NCI-H526 (cell line): ENCODE measurements around the gene TNS1.

Experiments used
- DNase-seq, 2 experiments: peaks; one replicate each; lab custom pipeline; 2025; lab: John Stamatoyannopoulos, UW

TNS1 gene

DNA sequence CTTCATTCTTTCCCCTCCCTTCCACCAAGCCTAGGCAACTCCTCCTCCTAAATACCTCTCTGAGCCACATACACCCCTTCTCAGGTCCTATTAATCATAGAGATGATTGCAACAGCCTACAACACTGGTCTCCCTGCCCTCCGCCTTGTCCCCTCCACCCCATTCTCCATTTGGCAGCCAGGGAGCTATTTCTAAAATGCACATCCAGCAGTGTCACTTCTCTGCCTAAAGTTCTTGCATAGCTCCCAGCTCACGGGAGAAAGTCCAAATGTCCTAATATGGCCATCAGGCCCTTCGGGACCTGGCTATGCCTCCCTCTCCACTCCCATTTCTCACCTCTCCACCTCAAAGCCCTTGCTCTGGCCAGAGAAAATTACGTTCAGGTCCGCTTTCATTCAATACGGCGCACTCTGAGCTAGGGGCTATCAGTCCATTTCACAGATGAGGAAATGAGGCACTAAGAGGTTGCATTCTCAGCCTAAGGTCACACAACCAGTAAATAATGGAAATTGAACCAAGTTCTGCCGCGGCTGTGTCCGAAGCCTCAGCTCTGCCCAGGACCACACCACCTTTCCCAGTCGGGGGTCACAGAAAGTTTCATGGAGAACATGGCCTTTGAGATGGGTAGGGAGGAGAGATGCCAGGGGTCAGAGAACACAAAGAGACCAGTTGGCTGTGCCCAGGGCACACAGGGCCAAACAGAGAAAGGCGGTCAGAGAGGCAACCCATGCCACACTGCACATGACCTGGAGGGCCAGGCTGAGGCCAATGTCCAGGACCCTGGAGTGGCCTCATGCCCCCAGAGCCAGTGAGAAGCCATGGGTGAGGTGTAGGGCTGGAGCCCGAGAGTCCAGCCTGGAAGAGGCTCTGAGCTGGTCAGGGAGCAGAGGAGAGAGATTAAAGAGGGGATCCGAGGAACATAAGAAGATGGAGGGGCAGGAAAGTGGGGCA, 72.8 kb downstream of the TNS1 start:
- no peak for DNase-seq

GRCh38 chr2:217929272-217929671, 73.5 kb downstream of the TNS1 start:
- no peak for DNase-seq

- DNase-seq = no peak
Observed at GRCh38 chr2:217928324-217929181, 74.2 kb downstream of the TNS1 start.

DNA sequence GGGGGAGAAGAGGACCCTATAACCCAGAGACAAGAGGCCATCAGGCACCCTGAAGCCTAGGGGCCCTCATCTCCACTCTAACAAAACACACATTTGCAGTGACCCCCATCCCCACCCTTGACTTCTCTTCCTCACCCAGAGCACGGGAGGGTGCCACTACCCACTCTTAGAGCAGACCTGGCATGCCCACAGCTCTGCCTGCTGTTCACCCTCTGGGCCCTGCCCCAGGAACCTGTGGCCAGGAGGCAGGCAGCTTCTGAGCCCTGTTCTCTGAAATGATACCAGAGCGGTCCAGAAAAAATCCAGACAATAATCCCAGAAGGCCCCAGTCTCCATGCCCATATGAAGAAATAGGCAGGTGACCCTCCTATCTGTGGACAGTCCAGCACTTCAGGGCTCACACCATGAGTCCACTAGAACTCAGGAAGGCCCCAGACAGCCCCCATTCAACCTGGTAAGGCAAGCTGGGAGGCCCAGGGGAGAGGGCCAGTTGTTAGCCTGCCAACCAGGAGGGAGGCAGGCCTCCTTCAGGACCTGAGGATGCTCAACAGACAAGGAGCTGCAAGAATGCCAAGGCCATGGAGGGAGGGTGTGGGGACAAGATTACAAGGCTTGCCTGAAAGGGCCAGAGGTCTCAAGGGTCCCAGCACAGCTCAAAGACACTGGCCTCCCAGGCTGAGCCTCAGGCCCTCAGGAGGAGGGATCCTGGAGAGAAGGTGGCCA, 75.0 kb downstream of the TNS1 start:
- DNase-seq = no peak

DNA sequence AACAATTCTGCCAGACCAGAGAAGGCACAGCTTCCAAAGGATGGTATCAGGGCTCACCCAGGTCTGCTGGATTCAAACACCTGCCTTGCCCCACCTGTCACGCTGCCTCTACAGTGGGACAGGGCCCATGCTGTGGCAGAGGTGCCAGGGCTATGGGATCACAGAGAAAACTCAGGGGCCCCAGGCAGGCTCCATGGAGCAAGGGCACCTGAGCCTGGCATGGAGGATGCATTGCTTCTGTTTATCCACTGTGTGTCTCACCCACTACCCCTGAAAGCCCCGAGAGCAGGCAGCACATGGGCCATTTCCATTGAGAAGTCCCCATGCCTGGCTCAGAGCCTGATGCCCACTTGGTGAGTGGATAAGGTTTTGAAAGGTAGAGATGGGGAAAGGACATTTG, 76.0 kb downstream of the TNS1 start:
- DNase-seq = no peak

- no peak for DNase-seq
Observed at GRCh38 chr2:217924346-217924901, 78.4 kb downstream of the TNS1 start.

DNA sequence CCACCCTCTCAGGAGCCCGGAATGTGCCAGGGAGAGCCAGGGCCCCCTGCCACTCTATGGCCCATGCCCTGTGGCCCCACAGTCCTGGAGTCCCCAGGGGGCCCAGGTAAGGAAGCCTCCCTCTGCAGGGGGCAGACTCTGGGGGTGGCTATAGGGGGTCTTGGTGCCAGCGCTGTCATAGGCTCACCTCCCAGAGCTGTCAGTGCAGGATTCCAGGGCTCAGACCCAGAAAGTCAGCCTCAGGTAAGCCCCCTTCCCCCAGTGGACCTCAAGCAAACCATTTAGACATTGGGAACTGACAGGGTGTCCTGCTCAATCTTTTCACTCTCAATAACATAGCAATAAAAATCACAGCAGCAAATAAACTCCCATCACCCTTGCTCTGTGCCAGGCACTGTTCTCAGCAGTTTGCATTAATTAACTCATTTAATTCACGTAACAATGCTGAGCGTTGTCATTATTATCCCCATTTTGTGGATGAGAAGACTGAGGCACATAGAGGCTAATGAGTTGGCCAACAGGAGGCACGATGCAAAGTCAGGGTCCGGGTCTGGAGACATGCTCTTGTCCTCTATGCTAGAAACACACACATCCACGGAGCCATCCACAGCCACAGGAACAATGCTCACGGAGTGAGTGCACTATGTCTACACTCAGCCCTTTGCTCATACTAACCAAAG, 79.6 kb downstream of the TNS1 start:
- no peak for DNase-seq

- DNase-seq = no peak
Observed at GRCh38 chr2:217922101-217923006, 80.4 kb downstream of the TNS1 start.

DNA sequence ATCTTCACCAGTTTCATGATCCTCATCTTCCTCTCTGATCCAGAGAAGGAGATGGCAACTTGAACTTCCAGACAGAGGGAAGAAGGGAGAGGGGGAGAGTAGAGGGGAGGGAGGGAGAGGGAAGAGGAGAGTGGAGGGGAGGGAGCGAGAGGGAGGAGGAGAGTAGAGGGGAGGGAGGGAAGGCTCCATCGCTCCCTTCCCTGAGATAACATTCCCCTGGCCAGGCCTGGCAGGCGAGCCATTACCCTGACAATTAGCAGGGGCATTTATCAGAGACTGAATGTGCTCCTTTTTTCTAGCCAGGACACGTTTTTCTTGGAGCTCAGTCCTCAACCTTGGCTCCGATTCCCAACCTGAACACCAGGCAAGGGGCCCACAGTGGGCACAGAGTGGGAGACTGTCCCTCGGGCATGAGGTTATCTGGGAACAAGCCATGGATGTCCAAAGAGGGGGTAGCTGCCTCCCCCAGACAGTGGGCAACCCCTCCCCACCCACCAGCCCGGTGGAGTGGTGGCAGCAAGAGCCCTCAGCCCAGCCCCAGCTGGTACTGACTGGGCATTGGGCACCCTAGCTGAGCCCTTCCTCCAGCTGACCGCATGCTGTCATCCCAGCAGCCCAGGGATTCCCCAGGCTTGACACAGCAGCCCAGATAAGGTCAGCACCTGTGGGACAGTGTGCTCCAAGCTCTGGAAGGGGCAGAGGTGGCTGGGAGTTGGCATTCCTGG, 81.8 kb downstream of the TNS1 start:
- DNase-seq = no peak

DNA sequence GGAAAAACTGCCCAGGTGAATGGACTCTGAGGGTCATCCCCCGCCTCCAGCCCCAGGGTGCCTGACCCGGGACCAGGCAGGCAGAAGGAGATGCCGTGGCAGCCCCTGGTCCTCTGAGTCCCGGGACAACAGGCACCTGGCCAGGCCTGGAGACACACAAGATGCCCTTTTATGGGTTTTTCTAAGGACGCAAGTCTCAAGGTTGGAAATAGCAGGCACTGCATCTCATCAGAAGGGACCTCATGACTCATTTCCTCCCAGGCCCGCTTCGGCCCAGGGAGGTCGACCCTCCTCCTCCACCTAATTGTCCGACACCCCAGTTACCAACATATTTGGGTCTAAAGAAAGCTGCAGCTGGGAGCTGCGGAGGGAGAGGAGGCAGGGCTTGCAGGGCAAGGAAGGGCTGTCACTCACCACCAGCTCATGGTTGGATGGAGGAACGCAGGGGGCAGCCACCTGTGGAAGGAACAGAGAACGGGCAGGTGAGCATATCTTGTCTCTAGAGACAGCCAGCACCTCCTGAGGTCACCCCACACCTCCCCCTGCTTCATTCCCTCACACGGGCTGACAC, 82.9 kb downstream of the TNS1 start:
- DNase-seq = no peak

DNA sequence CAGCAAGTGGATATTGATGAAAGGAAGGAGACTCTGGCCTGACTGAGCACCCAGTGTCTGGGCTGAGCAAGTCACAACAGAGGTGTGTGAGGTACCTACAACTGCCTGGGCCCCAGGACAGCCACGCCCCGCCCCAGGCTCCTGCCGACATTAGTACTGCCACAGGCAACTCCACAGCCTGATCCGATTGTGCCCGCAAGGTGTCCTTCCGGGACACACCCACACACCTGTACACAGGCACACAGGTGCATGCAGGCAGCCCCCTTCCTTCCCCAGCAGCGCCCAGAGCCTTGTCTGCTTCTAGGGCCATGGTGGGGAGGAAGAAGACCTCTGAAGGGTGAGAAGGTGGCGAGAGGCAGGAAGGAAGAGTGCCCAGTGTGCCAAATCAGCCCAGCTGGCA, 83.6 kb downstream of the TNS1 start:
- DNase-seq = peak in 1 of 2 experiments; percentile 25

DNA sequence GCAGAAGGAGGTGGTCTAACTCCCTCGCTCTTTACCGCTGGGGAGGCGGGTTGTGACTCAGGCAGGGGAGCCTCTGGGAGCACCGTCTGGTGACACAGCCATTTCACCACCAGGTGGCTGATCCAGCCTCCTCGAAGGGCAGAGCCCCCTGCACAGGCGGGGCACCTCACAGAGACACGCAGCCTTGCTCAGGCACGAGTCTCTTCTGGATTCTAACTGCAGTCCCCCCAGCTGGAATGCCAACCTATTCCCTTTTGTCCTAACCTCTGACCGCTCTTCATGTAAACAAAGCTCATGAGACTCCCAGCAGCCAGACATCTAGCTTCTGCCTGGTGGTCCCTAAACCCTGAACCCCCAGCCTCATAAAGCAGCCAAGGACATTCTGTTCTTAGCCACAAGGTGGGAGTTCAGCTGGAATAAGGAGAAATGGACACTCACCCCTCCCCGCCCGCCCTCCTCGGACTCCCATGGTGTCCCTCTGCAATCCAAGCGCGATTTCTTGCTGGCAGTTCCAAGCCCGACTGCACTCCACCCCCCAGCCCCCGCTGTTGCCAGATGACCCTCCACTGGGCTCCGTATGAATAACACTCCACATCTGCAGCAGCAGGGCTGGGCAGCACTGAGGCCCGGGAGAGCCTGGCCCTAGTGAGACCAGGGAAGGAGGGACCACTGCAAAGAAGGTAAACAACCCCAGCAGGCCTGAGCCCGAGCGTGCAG, 84.3 kb downstream of the TNS1 start:
- DNase-seq = peak in 1 of 2 experiments; percentile 45

GRCh38 chr2:217916504-217917254, 86.1 kb downstream of the TNS1 start:
- DNase-seq = no peak

DNA sequence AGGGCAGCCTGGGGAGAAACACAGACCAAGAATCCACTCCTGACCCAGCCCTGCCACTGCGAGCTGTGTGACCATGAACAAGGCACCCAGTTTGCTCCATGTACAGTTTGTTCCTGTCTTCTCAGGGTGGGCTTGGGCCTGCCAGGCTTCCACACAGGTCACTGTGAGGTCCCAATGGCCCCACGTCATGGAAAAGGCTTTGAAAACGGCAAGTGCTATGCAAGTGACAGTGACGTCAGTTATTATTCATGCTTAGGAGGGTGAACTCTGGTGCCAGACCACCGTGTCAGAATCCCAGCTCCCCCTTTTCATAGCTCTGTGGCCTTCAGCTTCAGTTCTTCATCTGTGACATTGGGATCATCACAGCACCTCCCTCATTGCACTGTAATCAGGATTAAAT, 87.1 kb downstream of the TNS1 start:
- DNase-seq = no peak

- no peak for DNase-seq
Observed at GRCh38 chr2:217914878-217915277, 87.9 kb downstream of the TNS1 start.

DNA sequence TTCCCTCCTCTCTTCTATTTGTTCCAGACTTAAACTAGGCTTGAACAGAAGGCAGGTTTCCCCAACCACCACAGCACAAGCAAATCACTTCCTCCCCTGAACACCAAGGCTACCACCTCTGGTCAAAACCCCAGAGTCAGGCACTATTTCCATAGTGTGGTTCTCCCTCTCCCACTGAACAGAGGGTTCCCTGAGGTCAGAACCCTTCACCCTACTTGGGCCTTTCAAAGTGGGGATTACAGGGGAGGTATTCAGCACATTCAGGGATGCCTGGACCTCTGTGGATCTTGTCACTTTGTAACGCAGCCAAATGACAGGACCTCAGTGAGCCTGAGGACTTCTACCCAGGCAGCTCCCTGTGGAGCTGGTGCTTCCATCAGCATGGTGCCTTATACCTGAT, 88.7 kb downstream of the TNS1 start:
- DNase-seq = no peak

DNA sequence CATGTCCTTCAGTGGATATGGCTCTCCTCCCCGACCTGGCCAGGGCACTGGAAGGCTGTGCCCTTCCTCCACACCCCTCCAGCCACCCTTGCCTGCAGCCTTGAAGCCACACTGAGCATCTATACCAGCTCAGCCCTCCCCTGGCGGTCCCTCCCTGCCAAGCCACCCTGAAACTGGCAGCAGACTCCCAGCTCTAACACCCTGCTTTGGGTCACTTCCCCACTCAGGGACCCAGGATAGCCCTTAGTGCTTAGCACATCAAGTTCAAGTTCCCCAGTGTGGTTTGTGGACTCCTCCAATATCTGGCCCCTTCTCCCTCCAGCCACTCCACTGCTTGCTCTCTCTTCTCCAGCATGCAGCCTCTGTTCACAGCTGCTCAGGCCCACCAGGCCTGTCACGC, 89.4 kb downstream of the TNS1 start:
- no peak for DNase-seq
